GM21723 (cell line): ENCODE results near the gene C2orf92.
"Not testable (repeated sequence)": the region's sequence is repeated elsewhere in the genome, so short reads cannot be mapped to it uniquely, and the experiment has no call there.

Source experiments
- ATAC-seq: cut with Tn5 transposase; IDR thresholded peaks from one replicate; pipeline ENCODE4 v1.9.1; 2021; ENCODE audit warnings: mild to moderate bottlenecking, moderate library complexity; ENCODE audit not compliant: unreplicated experiment

The C2orf92 gene

DNA sequence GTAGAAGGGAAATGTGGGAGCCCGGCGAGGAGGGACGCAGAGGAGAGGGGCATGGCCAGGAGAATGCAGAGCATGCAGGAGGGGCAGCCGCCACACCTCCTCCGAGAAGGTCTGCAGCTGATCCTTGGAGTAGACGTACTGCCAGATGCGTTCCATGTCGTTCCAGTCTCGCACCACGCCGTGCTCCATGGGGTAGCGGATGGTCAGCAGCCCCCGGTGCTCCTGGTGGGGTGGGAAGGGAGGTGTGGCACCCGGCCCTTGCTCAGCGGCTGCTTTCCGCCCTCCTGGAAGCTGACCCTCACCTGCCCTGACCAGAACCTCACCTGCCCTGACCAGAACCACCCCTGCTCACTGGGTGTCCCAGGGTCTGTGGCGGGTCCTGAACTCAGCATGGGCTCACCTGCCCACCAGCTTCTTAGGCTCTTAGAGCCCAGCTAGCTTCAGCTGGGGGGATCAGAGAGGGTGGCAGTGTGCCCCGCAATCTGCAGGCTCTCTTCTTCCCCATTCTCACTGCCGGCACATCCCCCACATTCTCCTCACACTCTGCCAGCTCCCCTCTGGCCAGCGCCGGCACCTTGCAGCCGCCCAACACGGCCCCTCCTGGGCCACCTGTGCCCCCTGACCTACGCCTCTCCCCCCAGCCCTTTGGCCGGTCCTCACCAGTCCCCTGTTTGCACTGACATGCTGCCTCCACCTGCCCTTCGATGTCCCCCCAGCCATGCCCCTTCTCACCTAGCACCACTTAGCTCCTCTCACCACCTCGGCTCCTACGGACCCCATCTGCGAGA lies 10.1 kb upstream of the C2orf92 start:
- no peak for ATAC-seq

DNA sequence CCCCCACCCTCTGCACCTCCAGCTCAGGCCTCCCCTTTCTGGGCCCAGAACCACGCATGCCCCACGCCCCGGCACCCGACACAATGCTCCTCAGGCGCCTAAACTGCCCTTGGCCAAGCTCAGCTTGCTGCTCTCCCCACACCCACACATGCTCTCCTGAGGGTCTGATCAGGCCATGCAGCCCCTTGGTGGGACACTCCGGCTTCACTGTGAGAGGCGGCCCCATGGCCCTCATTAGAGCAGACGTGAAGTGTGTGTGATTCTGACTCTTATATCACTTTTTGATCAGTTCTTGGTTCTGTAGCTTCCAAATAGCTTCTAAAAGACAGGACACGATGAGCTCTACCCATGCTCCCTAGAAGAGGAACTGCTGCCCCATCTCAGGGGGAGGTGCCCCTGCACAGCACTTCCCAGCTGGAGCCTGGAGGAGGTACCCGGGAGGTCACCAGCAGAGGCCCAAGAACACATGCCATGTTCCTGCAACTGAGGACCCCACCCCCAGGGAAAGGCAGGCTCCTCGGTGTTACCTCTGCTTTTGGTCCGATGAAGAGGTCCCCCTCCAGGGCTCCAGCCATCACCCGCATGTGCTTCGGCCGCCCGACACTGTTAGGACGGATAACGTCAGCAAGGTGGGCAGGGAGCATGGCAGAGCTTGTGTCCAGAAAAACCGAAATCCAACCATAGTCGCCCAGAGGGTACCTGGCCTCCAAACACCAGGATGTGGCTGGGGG lies 9.3 kb upstream of the C2orf92 start:
- no peak for ATAC-seq

GRCh38 chr2:97660775-97661389 lies 8.6 kb upstream of the C2orf92 start:
- no peak for ATAC-seq

GRCh38 chr2:97661927-97662326 lies 7.6 kb upstream of the C2orf92 start:
- ATAC-seq, result no peak

DNA sequence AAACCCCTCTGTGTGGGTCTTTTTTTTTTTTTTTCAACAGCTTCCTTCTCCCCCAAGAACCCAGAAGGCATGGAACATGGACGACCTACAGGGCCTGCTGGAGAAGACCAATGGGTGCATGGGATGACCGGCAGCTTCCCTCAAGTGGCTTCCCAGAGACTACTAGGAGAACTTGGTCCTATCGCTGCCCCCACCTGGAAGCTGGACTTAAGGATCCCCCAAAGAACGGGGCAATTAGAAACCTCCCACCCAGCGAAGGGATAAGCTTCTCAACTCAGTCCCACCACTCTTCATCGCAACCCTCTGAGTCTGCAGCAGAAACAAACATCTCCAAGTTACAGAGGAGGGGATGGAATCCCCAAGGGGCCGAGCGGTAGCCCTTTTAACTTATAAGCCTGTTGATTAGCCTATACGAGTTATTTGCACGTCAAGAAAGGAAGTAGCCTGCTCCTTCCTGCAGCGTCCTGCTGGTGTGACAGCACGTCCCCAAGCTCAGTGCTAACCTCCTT lies 7.1 kb upstream of the C2orf92 start:
- ATAC-seq, result peak; percentile 23

DNA sequence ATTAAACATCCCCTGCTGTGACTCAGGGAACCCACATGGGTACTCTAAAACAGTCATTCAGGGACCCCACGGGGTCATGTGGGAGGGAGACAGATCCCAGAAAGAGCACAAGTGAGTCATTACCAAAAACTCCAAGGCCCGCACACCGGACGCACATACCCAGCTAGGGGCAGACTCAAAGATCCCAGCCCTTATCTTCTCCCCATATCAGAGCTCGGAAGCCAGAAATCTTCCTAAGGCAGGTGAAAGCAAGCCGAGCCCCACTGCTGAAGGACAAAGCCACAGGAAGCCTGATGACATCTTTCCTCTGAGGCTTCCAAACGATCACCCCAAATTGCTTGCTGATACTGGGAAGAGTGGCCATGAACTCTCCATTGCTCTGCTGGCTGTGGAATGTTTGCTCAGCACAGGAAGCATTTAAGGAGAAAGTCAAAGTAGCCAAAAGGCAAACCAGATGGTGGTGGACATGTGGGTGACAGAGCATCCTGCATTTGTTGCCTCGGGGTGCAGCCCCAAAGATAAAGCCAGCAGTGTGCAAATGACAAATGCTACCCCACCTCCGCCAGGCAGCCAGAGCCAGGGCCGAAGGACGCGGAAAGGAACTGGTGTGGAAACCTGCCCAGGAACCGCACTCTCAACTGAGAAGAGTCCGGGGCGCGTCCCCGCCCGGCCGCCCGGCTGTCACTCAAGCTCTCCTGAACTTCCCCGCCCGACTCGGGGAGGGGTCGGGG lies 6.5 kb upstream of the C2orf92 start:
- peak; percentile 44 for ATAC-seq

GRCh38 chr2:97663626-97663961 lies 5.9 kb upstream of the C2orf92 start:
- no peak for ATAC-seq

- ATAC-seq, result peak; percentile 86
Observed at GRCh38 chr2:97663962-97664635, 5.4 kb upstream of the C2orf92 start, which contains the start of gene ACTR1B. TSS of gene ACTR1B (minus strand) at chr2:97664044. CDS start at chr2:97663890, 154 bp downstream.

DNA sequence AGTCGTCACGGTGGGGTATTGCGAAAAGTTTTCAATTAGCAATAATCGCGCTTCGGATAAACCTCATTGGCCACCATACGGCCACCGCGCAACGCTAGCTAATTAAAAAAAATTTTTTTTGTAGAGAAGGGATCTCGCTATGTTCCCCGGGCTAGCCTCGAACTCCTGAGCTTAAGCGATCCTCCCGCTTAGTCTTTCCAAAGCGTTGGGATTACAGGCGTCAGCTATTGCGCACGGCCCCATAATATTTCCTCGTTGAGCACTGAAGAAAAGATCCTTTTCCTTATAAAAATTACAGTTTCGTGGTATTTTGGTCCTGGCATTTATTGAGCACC lies 4.9 kb upstream of the C2orf92 start:
- ATAC-seq, result no peak

GRCh38 chr2:97670471-97670870 lies 958 bp downstream of the C2orf92 start:
- ATAC-seq, result no peak

- ATAC-seq, result no peak
Observed at GRCh38 chr2:97671526-97671925, 2.0 kb downstream of the C2orf92 start.

- ATAC-seq, result not testable (repeated sequence)
Observed at GRCh38 chr2:97672606-97673140, 3.2 kb downstream of the C2orf92 start.

GRCh38 chr2:97673182-97673914 lies 3.8 kb downstream of the C2orf92 start:
- ATAC-seq, result peak; percentile 4

DNA sequence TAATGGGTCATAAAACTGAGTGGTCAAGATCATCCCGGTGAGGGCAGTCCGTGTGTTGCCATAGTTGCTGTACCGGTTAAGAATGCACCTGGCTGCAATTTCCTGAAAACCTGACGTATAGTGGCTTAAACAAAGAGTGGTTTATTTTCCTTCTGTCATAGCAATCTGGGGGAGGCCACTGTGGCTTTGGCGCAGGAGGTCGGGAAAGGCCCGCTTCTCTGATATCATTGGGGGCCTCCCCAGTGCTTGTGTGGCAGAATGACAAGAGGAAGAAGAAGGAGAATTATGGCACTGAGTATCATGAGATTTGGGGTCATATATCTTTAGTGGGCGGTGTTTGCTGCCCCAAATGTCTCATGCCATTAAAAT lies 4.4 kb downstream of the C2orf92 start:
- peak; percentile 45 for ATAC-seq

GRCh38 chr2:97675430-97676113 lies 6.1 kb downstream of the C2orf92 start:
- no peak for ATAC-seq

DNA sequence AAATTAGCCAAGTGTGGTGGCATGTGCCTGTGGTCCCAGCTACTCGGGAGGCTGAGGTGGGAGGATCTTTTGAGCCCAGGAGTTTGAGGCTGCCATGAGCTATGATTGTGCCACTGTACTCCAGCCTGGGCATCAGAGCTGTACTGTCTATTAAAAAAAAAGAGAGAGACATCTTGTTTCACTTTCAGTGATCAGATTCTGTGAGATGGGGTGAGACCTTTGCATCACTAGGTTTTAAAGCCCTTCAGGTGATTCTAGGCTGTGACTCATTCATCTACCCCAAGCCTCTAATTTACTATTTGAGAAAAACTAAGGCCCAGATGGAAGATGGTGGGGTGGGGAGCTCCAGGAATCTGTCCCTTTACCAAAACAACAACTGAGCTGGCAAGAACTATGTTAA lies 7.1 kb downstream of the C2orf92 start:
- ATAC-seq, result no peak

- ATAC-seq, result no peak
Observed at GRCh38 chr2:97677480-97677879, 8.0 kb downstream of the C2orf92 start.

DNA sequence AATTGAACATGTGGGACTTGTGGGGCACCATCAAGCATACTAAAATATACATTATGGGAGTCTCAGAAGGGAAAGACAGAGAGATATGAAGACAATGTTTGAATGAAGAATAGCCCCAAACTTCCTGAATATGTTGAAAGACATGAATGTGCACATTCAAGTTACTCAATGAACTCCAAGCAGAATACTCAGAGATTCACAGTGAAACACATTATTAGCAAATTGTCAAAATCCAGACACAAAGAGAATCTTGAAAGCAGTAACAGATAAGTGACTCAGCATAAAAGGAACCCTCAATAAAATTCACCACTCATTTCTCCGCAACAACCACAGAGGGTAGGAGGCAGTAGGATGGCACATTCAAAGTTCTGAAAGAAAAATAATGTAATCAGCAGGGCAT lies 8.8 kb downstream of the C2orf92 start:
- ATAC-seq, result no peak

- ATAC-seq, result not testable (repeated sequence)
Observed at GRCh38 chr2:97687235-97687634, 17.7 kb downstream of the C2orf92 start.
